H9 (cell line): Measurements from ENCODE around the gene ATXN1L. TPM values are rescaled to one million over a fixed set of nuclear protein-coding genes. Genes with fewer than 3 reads are reported as not detected.

Experiments used
- DNase-seq: peaks from one replicate; pipeline ENCODE4 v3.0.0-alpha.2; 2017
- H2AFZ ChIP-seq: one replicate; pipeline ENCODE4 v1.6.1; 2013; ENCODE audit warnings: mild to moderate bottlenecking, low read length, control low read depth, moderate library complexity
- H2AK5ac ChIP-seq: 2 replicates; pipeline ENCODE4 v1.6.1; 2013; ENCODE audit warnings: low read length, control low read depth, mixed read lengths; ENCODE audit not compliant: insufficient read length
- H2BK120ac ChIP-seq: one replicate; pipeline ENCODE4 v1.6.1; 2013; ENCODE audit warnings: low read depth, mild to moderate bottlenecking, low read length, control low read depth, inconsistent platforms; ENCODE audit not compliant: poor library complexity, severe bottlenecking
- H2BK12ac ChIP-seq: 2 replicates; pipeline ENCODE4 v1.6.1; 2013; ENCODE audit warnings: low read length, control low read depth, mixed read lengths, low read depth; ENCODE audit not compliant: insufficient read length
- H2BK15ac ChIP-seq: 2 replicates; pipeline ENCODE4 v1.6.1; 2013; ENCODE audit warnings: low read depth, low read length, control low read depth
- H2BK20ac ChIP-seq: one replicate; pipeline ENCODE4 v1.6.1; 2013; ENCODE audit warnings: low read depth, mild to moderate bottlenecking, low read length, control low read depth, inconsistent platforms; ENCODE audit not compliant: poor library complexity, severe bottlenecking
- H2BK5ac ChIP-seq: 2 replicates; pipeline ENCODE4 v1.6.1; 2013; ENCODE audit warnings: low read length, control low read depth, mixed read lengths; ENCODE audit not compliant: insufficient read length
- H3K14ac ChIP-seq: 2 replicates; pipeline ENCODE4 v1.6.1; 2013; ENCODE audit warnings: low read length, control low read depth; ENCODE audit not compliant: insufficient read depth
- H3K18ac ChIP-seq: 2 replicates; pipeline ENCODE4 v1.6.1; 2013; ENCODE audit warnings: low read depth, mild to moderate bottlenecking, mixed read lengths, low read length, control low read depth; ENCODE audit not compliant: insufficient read length
- H3K23ac ChIP-seq: 2 replicates; pipeline ENCODE4 v1.6.1; 2013; ENCODE audit warnings: low read length, control low read depth, mixed read lengths, low read depth; ENCODE audit not compliant: insufficient read length
- H3K23me2 ChIP-seq: 2 replicates; pipeline ENCODE4 v1.6.1; 2013; ENCODE audit warnings: low read depth, mild to moderate bottlenecking, mixed read lengths, low read length, control low read depth; ENCODE audit not compliant: insufficient read length, poor library complexity, severe bottlenecking
- H3K27ac ChIP-seq: 2 replicates; pipeline ENCODE4 v1.5.1; 2013; ENCODE audit warnings: low read length, control low read depth, mixed read lengths, low read depth; ENCODE audit not compliant: insufficient read length
- H3K27me3 ChIP-seq: 2 replicates; pipeline ENCODE4 v1.6.1; 2013; ENCODE audit warnings: low read length, control low read depth, inconsistent platforms; ENCODE audit not compliant: insufficient read depth
- H3K4ac ChIP-seq: 2 replicates; pipeline ENCODE4 v1.6.1; 2013; ENCODE audit warnings: low read depth, mild to moderate bottlenecking, control low read depth, inconsistent platforms, low read length, moderate library complexity
- H3K4me1 ChIP-seq: 2 replicates; pipeline ENCODE4 v1.6.1; 2013; ENCODE audit warnings: low read length, control low read depth, inconsistent platforms; ENCODE audit not compliant: insufficient read depth
- H3K4me2 ChIP-seq: 2 replicates; pipeline ENCODE4 v1.6.1; 2013; ENCODE audit warnings: low read length, control low read depth, mixed read lengths; ENCODE audit not compliant: insufficient read length, insufficient read depth
- H3K56ac ChIP-seq: 2 replicates; pipeline ENCODE4 v1.6.1; 2013; ENCODE audit warnings: low read depth, mild to moderate bottlenecking, mixed read lengths, low read length, control low read depth; ENCODE audit not compliant: insufficient read length
- H3K79me1 ChIP-seq: 2 replicates; pipeline ENCODE4 v1.6.1; 2013; ENCODE audit warnings: low read depth, mild to moderate bottlenecking, moderate library complexity, low read length, control low read depth, inconsistent platforms; ENCODE audit not compliant: insufficient read depth, poor library complexity, severe bottlenecking
- H3K79me2 ChIP-seq: 2 replicates; pipeline ENCODE4 v1.6.1; 2013; ENCODE audit warnings: low read length, control low read depth, inconsistent platforms; ENCODE audit not compliant: insufficient read depth
- H3K9ac ChIP-seq: 2 replicates; pipeline ENCODE4 v1.6.1; 2013; ENCODE audit warnings: low read length, control low read depth, mixed read lengths; ENCODE audit not compliant: insufficient read length; ENCODE audit errors: extremely low read depth
- H3K9me3 ChIP-seq: one replicate; pipeline ENCODE4 v1.6.1; 2013; ENCODE audit warnings: low read depth, low read length, inconsistent platforms; ENCODE audit not compliant: control insufficient read depth
- H3T11ph ChIP-seq: one replicate; pipeline ENCODE4 v1.6.1; 2013; ENCODE audit warnings: mild to moderate bottlenecking, low read length, control low read depth, inconsistent platforms
- H4K20me1 ChIP-seq: one replicate; pipeline ENCODE4 v1.6.1; 2013; ENCODE audit not compliant: control insufficient read depth, insufficient read length, insufficient read depth
- H4K5ac ChIP-seq: 2 replicates; pipeline ENCODE4 v1.6.1; 2013; ENCODE audit warnings: low read depth, mild to moderate bottlenecking, mixed read lengths, low read length, control low read depth; ENCODE audit not compliant: insufficient read length
- H4K8ac ChIP-seq: replicated peaks from 2 replicates; pipeline ENCODE4 v1.6.1; 2013; ENCODE audit warnings: low read length, control low read depth, mixed read lengths, low read depth; ENCODE audit not compliant: insufficient read length
- H4K91ac ChIP-seq: 2 replicates; pipeline ENCODE4 v1.6.1; 2013; ENCODE audit warnings: low read depth, mild to moderate bottlenecking, moderate library complexity, mixed read lengths, low read length, control low read depth; ENCODE audit not compliant: insufficient read length
- H3K27ac Mint-ChIP-seq, 3 experiments: 2 replicates in 2 of 3; 3 replicates in 1 of 3; pipeline ENCODE4 v1.8.0; 2020 to 2021; ENCODE audit warnings: mixed read lengths in 3 of 3, mild to moderate bottlenecking in 1 of 3, moderate library complexity in 1 of 3
- H3K27me3 Mint-ChIP-seq: 2 replicates; pipeline ENCODE4 v1.8.0; 2021; ENCODE audit warnings: low read depth, mild to moderate bottlenecking, moderate library complexity, mixed read lengths
- H3K36me3 Mint-ChIP-seq, 3 experiments: 2 replicates in 2 of 3; 3 replicates in 1 of 3; pipeline ENCODE4 v1.8.0; 2020 to 2021; ENCODE audit warnings: low read depth in 3 of 3, mixed read lengths in 3 of 3; ENCODE audit not compliant: insufficient read depth in 1 of 3
- H3K4me1 Mint-ChIP-seq, 2 experiments: 2 replicates each; pipeline ENCODE4 v1.8.0; 2020; ENCODE audit warnings: mixed read lengths in 2 of 2
- H3K4me3 Mint-ChIP-seq, 2 experiments: 2 replicates in 1 of 2; 3 replicates in 1 of 2; pipeline ENCODE4 v1.8.0; 2020 to 2021; ENCODE audit warnings: mild to moderate bottlenecking in 2 of 2, mixed read lengths in 2 of 2, moderate library complexity in 1 of 2
- H3K9me3 Mint-ChIP-seq, 2 experiments: 2 replicates in 1 of 2; 3 replicates in 1 of 2; pipeline ENCODE4 v1.8.0; 2020; ENCODE audit warnings: mild to moderate bottlenecking in 2 of 2, mixed read lengths in 2 of 2, moderate library complexity in 1 of 2
- WGBS: extraction: QIAGEN DNeasy Blood & Tissue Kit; methylation state at CpG from one replicate; pipeline ENCODE4 v1.1.7; 2013; ENCODE audit warnings: missing lambda C conversion rate, low lambda C conversion rate, mixed read lengths; ENCODE audit not compliant: insufficient read length; ENCODE audit errors: extremely low coverage; 5-methylcytosine and 5-hydroxymethylcytosine counted together
- total RNA-seq: library from RNA; stranded (reverse); gene quantifications from 2 replicates; pipeline ENCODE4 v1.2.1, GENCODE V29; 2021
- TF ChIP-seq, protein P1 (sequence below): fragments of 200-600 bp; sonication (generic); conservative IDR thresholded peaks from 3 replicates; pipeline ENCODE4 v1.8.0; 2021; ENCODE audit warnings: antibody characterized with exemption, mild to moderate bottlenecking

The ATXN1L gene
- total RNA-seq, 1 experiment from 2014 or later = 30.3 TPM

- peak overlapping the region in 1 of 3 experiments; percentile 40; a peak in 1 of 7 replicates for H3K27ac Mint-ChIP-seq
Measured at GRCh38 chr16:71840052-71840451, 5.7 kb upstream of the ATXN1L start.

More at GRCh38 chr16:71840052-71840451, 5.7 kb upstream of the ATXN1L start:
- H3K18ac ChIP-seq = no peak overlapping the region
- no peak overlapping the region for H3K4me2 ChIP-seq
- H2BK20ac ChIP-seq = no peak overlapping the region
- H3K27ac ChIP-seq = no peak overlapping the region
- no peak overlapping the region for H3K4ac ChIP-seq
- H2BK120ac ChIP-seq = no peak overlapping the region
- Mint-ChIP-seq H3K27me3 (0 out of 2 replicates have a peak, but pooled peaks cover 2% of the 10 kb centered on the region), H3K4me1 (peaks cover 0 to 1% of the 10 kb centered on the region in 2 experiments; a peak in 1 of 4 replicates), H3K4me3 (no peak overlapping the region), H3K9me3 (no peaks in the 10 kb centered on the region), H3K36me3 (no peaks in the 10 kb centered on the region)
- H3K56ac ChIP-seq = no peak overlapping the region
- no peak overlapping the region for H3K9ac ChIP-seq
- no peak for DNase-seq
- no peak overlapping the region for H4K91ac ChIP-seq
- no peaks in the 10 kb centered on the region for H4K20me1 ChIP-seq
- H2AK5ac ChIP-seq = no peak overlapping the region
- no peak overlapping the region for H3K14ac ChIP-seq
- H3K79me2 ChIP-seq = no peaks in the 10 kb centered on the region
- no CpG with 5 or more reads among the region's 7 CpGs for WGBS
- H3K79me1 ChIP-seq = no peaks in the 10 kb centered on the region
- no peak overlapping the region for H2BK15ac ChIP-seq
- H4K5ac ChIP-seq = no peak overlapping the region
- no peak overlapping the region for H4K8ac ChIP-seq
- TF ChIP-seq, protein P1, sequence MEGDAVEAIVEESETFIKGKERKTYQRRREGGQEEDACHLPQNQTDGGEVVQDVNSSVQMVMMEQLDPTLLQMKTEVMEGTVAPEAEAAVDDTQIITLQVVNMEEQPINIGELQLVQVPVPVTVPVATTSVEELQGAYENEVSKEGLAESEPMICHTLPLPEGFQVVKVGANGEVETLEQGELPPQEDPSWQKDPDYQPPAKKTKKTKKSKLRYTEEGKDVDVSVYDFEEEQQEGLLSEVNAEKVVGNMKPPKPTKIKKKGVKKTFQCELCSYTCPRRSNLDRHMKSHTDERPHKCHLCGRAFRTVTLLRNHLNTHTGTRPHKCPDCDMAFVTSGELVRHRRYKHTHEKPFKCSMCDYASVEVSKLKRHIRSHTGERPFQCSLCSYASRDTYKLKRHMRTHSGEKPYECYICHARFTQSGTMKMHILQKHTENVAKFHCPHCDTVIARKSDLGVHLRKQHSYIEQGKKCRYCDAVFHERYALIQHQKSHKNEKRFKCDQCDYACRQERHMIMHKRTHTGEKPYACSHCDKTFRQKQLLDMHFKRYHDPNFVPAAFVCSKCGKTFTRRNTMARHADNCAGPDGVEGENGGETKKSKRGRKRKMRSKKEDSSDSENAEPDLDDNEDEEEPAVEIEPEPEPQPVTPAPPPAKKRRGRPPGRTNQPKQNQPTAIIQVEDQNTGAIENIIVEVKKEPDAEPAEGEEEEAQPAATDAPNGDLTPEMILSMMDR = no peak
- H3K23me2 ChIP-seq = no peaks in the 10 kb centered on the region
- H2AFZ ChIP-seq = no peak overlapping the region
- no peaks in the 10 kb centered on the region for H3K4me1 ChIP-seq
- no peaks in the 10 kb centered on the region for H3K9me3 ChIP-seq
- no peak overlapping the region for H3K23ac ChIP-seq
- H2BK5ac ChIP-seq = no peak overlapping the region
- no peaks in the 10 kb centered on the region for H3K27me3 ChIP-seq
- no peak overlapping the region for H3T11ph ChIP-seq
- no peak overlapping the region for H2BK12ac ChIP-seq
